ENCODE data around the gene IL1RL1.

DNA sequence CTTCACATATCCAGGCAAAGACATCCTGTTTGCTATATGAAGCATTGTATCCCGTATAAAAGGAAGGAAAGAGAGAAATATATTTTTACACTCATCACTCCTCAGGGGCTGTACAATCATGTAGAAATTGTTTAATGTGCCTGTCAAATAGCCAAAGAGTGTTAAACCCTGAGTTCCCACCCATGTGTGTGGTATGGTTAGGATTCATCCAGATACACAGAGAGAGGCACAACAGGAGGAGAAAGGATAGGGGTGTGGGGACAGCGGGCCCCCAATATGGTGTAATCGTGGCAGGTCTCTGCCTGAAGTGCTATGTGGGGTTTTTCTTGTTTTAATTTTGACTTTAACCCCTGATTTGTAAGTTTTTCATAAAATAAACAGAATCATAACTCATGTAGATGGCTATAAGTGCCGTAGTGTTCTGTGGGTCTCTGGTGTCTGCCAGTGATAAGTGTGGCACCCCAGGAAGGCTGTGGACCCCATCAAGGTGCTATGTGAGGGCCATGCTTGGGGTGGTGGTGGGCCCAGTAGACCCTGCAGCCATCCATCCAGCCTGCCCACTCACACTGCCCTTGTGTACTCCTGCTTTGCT is 34.1 kb downstream of the IL1RL1 start:
- TF ChIP-seq ZFP36 (IDR thresholded peaks at IDR 0.05; ENCODE audit: borderline replicate concordance, partially characterized antibody) (no peak), EP300 (IDR thresholded peaks at IDR 0.05) (no peak), RAD21 (conservative IDR thresholded peaks at IDR 0.05 in 1 of 2, IDR thresholded peaks at IDR 0.05 in 1 of 2) (no peak)
- TF ChIP-seq, protein P1, sequence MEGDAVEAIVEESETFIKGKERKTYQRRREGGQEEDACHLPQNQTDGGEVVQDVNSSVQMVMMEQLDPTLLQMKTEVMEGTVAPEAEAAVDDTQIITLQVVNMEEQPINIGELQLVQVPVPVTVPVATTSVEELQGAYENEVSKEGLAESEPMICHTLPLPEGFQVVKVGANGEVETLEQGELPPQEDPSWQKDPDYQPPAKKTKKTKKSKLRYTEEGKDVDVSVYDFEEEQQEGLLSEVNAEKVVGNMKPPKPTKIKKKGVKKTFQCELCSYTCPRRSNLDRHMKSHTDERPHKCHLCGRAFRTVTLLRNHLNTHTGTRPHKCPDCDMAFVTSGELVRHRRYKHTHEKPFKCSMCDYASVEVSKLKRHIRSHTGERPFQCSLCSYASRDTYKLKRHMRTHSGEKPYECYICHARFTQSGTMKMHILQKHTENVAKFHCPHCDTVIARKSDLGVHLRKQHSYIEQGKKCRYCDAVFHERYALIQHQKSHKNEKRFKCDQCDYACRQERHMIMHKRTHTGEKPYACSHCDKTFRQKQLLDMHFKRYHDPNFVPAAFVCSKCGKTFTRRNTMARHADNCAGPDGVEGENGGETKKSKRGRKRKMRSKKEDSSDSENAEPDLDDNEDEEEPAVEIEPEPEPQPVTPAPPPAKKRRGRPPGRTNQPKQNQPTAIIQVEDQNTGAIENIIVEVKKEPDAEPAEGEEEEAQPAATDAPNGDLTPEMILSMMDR (IDR thresholded peaks at IDR 0.05): no peak
- TF ChIP-seq, protein P2, sequence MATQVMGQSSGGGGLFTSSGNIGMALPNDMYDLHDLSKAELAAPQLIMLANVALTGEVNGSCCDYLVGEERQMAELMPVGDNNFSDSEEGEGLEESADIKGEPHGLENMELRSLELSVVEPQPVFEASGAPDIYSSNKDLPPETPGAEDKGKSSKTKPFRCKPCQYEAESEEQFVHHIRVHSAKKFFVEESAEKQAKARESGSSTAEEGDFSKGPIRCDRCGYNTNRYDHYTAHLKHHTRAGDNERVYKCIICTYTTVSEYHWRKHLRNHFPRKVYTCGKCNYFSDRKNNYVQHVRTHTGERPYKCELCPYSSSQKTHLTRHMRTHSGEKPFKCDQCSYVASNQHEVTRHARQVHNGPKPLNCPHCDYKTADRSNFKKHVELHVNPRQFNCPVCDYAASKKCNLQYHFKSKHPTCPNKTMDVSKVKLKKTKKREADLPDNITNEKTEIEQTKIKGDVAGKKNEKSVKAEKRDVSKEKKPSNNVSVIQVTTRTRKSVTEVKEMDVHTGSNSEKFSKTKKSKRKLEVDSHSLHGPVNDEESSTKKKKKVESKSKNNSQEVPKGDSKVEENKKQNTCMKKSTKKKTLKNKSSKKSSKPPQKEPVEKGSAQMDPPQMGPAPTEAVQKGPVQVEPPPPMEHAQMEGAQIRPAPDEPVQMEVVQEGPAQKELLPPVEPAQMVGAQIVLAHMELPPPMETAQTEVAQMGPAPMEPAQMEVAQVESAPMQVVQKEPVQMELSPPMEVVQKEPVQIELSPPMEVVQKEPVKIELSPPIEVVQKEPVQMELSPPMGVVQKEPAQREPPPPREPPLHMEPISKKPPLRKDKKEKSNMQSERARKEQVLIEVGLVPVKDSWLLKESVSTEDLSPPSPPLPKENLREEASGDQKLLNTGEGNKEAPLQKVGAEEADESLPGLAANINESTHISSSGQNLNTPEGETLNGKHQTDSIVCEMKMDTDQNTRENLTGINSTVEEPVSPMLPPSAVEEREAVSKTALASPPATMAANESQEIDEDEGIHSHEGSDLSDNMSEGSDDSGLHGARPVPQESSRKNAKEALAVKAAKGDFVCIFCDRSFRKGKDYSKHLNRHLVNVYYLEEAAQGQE (IDR thresholded peaks at IDR 0.05): no peak
- TF ChIP-seq, protein P3, sequence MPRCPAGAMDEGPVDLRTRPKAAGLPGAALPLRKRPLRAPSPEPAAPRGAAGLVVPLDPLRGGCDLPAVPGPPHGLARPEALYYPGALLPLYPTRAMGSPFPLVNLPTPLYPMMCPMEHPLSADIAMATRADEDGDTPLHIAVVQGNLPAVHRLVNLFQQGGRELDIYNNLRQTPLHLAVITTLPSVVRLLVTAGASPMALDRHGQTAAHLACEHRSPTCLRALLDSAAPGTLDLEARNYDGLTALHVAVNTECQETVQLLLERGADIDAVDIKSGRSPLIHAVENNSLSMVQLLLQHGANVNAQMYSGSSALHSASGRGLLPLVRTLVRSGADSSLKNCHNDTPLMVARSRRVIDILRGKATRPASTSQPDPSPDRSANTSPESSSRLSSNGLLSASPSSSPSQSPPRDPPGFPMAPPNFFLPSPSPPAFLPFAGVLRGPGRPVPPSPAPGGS (IDR thresholded peaks at IDR 0.05): no peak
- TF ChIP-seq, protein P4, sequence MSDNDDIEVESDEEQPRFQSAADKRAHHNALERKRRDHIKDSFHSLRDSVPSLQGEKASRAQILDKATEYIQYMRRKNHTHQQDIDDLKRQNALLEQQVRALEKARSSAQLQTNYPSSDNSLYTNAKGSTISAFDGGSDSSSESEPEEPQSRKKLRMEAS (IDR thresholded peaks at IDR 0.05): no peak
